Trophoblast cell (in vitro differentiated cells and primary cell): Measurements from ENCODE around the gene KRTAP10-5.
"Not testable (repeated sequence)": the region's sequence is repeated elsewhere in the genome, so short reads cannot be mapped to it uniquely, and the experiment has no call there.

Experiments
- DNase-seq, 2 donors: peaks; one replicate each; pipeline ENCODE4 v3.0.0-alpha.2; 2016
- H2AFZ ChIP-seq: 2 replicates; pipeline ENCODE4 v1.6.1; 2013; ENCODE audit warnings: low read length, moderate library complexity, mild to moderate bottlenecking; ENCODE audit not compliant: insufficient read depth, poor library complexity
- H2AK5ac ChIP-seq: 2 replicates; pipeline ENCODE4 v1.6.1; 2013; ENCODE audit warnings: mild to moderate bottlenecking, low read length
- H2BK120ac ChIP-seq: 2 replicates; pipeline ENCODE4 v1.6.1; 2013; ENCODE audit warnings: low read length, mild to moderate bottlenecking, moderate library complexity; ENCODE audit not compliant: insufficient read depth, poor library complexity
- H2BK12ac ChIP-seq: 2 replicates; pipeline ENCODE4 v1.6.1; 2013; ENCODE audit warnings: mild to moderate bottlenecking, low read length, moderate library complexity
- H2BK5ac ChIP-seq: 2 replicates; pipeline ENCODE4 v1.6.1; 2013; ENCODE audit warnings: low read length, low read depth, moderate library complexity, mild to moderate bottlenecking; ENCODE audit not compliant: poor library complexity
- H3K14ac ChIP-seq: 2 replicates; pipeline ENCODE4 v1.6.1; 2013; ENCODE audit warnings: mild to moderate bottlenecking, low read length
- H3K18ac ChIP-seq: 2 replicates; pipeline ENCODE4 v1.6.1; 2013; ENCODE audit warnings: mild to moderate bottlenecking, low read length
- H3K23ac ChIP-seq: 2 replicates; pipeline ENCODE4 v1.6.1; 2013; ENCODE audit warnings: low read length
- H3K27ac ChIP-seq: 2 replicates; pipeline ENCODE4 v1.5.1; 2013; ENCODE audit warnings: low read depth, mild to moderate bottlenecking, inconsistent platforms, low read length, moderate library complexity
- H3K27me3 ChIP-seq: 2 replicates; pipeline ENCODE4 v1.6.1; 2013; ENCODE audit warnings: inconsistent platforms, mild to moderate bottlenecking, low read length, moderate library complexity; ENCODE audit not compliant: insufficient read depth
- H3K36me3 ChIP-seq, 2 experiments: 1 replicate in 1 of 2; 2 replicates in 1 of 2; pipeline ENCODE4 v1.6.1; 2013; ENCODE audit warnings: low read length in 2 of 2, mild to moderate bottlenecking in 2 of 2, moderate library complexity in 1 of 2; ENCODE audit not compliant: insufficient read depth in 2 of 2, control insufficient read depth in 1 of 2
- H3K4ac ChIP-seq: 2 replicates; pipeline ENCODE4 v1.6.1; 2013; ENCODE audit warnings: low read depth, mild to moderate bottlenecking, low read length, moderate library complexity
- H3K4me1 ChIP-seq, 2 experiments: 1 replicate in 1 of 2; 2 replicates in 1 of 2; pipeline ENCODE4 v1.6.1; 2013; ENCODE audit warnings: low read length in 2 of 2, mild to moderate bottlenecking in 2 of 2, moderate library complexity in 1 of 2; ENCODE audit not compliant: insufficient read depth in 2 of 2, control insufficient read depth in 1 of 2
- H3K4me2 ChIP-seq: 2 replicates; pipeline ENCODE4 v1.6.1; 2013; ENCODE audit warnings: inconsistent platforms, mild to moderate bottlenecking, low read length, moderate library complexity
- H3K4me3 ChIP-seq: 2 replicates; pipeline ENCODE4 v1.5.1; 2013; ENCODE audit warnings: mild to moderate bottlenecking, low read depth, low read length, inconsistent platforms
- H3K79me1 ChIP-seq: one replicate; pipeline ENCODE4 v1.6.1; 2013; ENCODE audit warnings: low read length
- H3K79me2 ChIP-seq: 2 replicates; pipeline ENCODE4 v1.6.1; 2013; ENCODE audit warnings: low read length, mild to moderate bottlenecking; ENCODE audit not compliant: control insufficient read depth, insufficient read depth, poor library complexity
- H3K9ac ChIP-seq: 2 replicates; pipeline ENCODE4 v1.6.1; 2013; ENCODE audit warnings: mild to moderate bottlenecking, low read length
- H3K9me3 ChIP-seq: 2 replicates; pipeline ENCODE4 v1.6.1; 2013; ENCODE audit warnings: low read depth, mild to moderate bottlenecking, control low read depth, inconsistent platforms, low read length; ENCODE audit not compliant: insufficient read depth
- H4K12ac ChIP-seq: 2 replicates; pipeline ENCODE4 v1.6.1; 2013; ENCODE audit warnings: low read depth, mild to moderate bottlenecking, low read length, moderate library complexity
- H4K8ac ChIP-seq: 2 replicates; pipeline ENCODE4 v1.6.1; 2013; ENCODE audit warnings: low read depth, mild to moderate bottlenecking, low read length, moderate library complexity
- H4K91ac ChIP-seq: one replicate; pipeline ENCODE4 v1.6.1; 2013; ENCODE audit warnings: low read depth, mild to moderate bottlenecking, low read length, moderate library complexity
- WGBS: extraction: QIAGEN DNeasy Blood & Tissue Kit; methylation state at CpG from one replicate; pipeline ENCODE4 v1.1.7; 2013; ENCODE audit warnings: missing lambda C conversion rate; ENCODE audit not compliant: insufficient read length, insufficient coverage; ENCODE audit errors: extremely low coverage; 5-methylcytosine and 5-hydroxymethylcytosine counted together

KRTAP10-5 gene

DNA sequence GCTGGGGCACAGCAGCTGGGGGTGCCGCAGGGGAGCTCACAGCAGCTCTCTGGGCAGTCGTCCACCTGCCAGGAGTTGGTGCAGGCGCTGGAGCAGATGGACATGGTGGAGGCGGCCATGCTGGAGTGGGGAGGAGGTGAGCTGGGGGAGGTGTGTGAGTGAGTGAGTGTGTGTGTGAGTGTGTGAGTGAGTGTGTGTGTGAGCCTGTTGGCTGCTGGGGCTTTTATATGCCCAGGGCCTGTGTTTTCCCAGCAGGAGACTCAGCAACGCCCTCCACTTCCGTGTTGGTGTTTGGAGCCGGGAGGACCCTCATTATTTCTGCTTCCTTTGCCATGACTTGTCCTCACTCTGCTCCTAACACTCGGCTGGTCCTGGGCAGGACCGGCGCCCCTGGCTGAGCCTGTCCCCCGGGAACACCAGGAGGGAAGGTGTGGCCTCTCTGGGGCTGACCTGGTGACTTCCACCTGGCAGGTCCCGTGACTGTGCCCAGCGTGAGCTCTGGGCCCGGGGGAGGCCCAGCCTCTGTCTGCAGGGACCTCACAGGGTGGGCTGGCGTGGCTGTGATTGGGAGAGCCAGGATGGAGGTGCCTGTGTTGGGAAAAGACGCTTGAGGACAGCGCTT lies 29.0 kb downstream of the KRTAP10-5 start, which contains the start of gene KRTAP10-2:
KRTAP10-2 (minus strand) TSS at position 166 of the 622 bp plus-strand sequence; CDS start at position 119, 47 bp downstream.
- Histone ChIP-seq H3K79me1 (peaks cover 11% of the 10 kb centered on the region), H2BK120ac (no peak within 1 kb of the TSS), H3K79me2 (no peaks in the 10 kb centered on the region), H3K27ac (no peak within 1 kb of the TSS), H4K8ac (no peak within 1 kb of the TSS), H3K36me3 (peaks cover 0 to 2% of the 10 kb centered on the region in 2 experiments), H2BK12ac (peak within 1 kb of the TSS; percentile 16), H4K91ac (peak within 1 kb of the TSS; percentile 44), H2AK5ac (no peak within 1 kb of the TSS), H3K4ac (no peak within 1 kb of the TSS), H3K27me3 (no peaks in the 10 kb centered on the region), H3K4me2 (no peak within 1 kb of the TSS), H3K14ac (no peak within 1 kb of the TSS), H3K9ac (no peak within 1 kb of the TSS), H3K4me1 (peaks cover 0 to 10% of the 10 kb centered on the region in 2 experiments), H2AFZ (no peak within 1 kb of the TSS), H3K23ac (no peak within 1 kb of the TSS), H3K18ac (no peak within 1 kb of the TSS), H4K12ac (no peak within 1 kb of the TSS), H3K4me3 (no peak within 1 kb of the TSS), H2BK5ac (no peak within 1 kb of the TSS), H3K9me3 (peaks cover 8% of the 10 kb centered on the region)
- no peak for DNase-seq
- WGBS: no CpG with 5 or more reads among the region's 17 CpGs

DNA sequence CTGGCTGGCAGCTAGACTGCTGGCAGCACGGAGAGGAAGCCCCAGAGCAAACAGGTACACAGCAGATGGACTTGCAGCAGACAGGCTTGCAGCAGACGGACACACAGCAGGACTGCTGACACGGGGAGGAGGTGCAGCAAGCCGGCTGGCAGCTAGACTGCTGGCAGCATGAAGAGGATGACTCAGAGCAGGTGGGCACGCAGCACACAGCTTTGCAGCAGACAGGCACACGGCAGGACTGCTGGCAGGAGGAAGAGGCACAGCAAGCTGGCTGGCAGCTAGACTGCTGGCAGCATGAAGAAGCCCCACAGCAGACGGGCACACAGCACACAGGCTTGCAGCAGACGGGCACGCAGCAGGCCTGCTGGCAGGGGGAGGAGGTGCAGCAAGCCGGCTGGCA lies 29.6 kb downstream of the KRTAP10-5 start:
- Histone ChIP-seq H3K4me1 (peaks cover 0 to 10% of the 10 kb centered on the region in 2 experiments), H4K8ac (no peak overlapping the region), H2BK120ac (no peak overlapping the region), H3K9ac (no peak overlapping the region), H2BK5ac (no peak overlapping the region), H3K4ac (no peak overlapping the region), H2BK12ac (no peak overlapping the region), H3K79me1 (peaks cover 11% of the 10 kb centered on the region), H2AFZ (no peak overlapping the region), H3K36me3 (peaks cover 0 to 2% of the 10 kb centered on the region in 2 experiments), H4K12ac (no peak overlapping the region), H4K91ac (no peak overlapping the region), H3K4me2 (no peak overlapping the region), H3K18ac (no peak overlapping the region), H3K27ac (no peak overlapping the region), H3K14ac (no peak overlapping the region), H3K23ac (no peak overlapping the region), H3K9me3 (peaks cover 8% of the 10 kb centered on the region), H3K79me2 (no peaks in the 10 kb centered on the region), H3K4me3 (no peak overlapping the region), H2AK5ac (no peak overlapping the region), H3K27me3 (no peaks in the 10 kb centered on the region)
- no CpG with 5 or more reads among the region's 10 CpGs for WGBS
- no peak for DNase-seq

DNA sequence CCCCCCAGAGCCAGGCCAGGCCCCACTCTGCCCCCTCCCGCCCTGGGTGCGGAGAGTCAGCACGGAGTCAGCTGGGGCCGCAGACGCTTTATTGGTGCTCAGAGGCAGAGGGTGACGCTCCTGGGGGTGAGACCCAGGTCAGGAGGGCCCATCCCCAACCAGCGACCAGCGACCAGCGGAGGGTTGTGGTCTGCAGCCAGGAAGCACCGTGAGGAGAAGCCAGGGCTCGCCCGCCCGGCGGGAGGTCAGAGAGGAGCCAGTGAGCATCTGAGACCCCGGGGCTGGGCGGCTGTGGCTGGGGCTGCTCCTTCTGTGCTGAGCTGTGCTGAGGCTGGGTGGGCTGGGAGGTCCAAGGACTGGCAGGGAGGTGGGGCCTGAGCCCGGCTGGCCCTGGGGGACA lies 30.1 kb downstream of the KRTAP10-5 start:
- not testable (repeated sequence) for H3K4me3 ChIP-seq, H3K27me3 ChIP-seq, H2BK120ac ChIP-seq, H2AK5ac ChIP-seq, H3K9me3 ChIP-seq, H4K8ac ChIP-seq, H2BK12ac ChIP-seq, H3K79me2 ChIP-seq, H3K4ac ChIP-seq, H3K14ac ChIP-seq, H3K27ac ChIP-seq, H3K9ac ChIP-seq, H3K36me3 ChIP-seq, H3K23ac ChIP-seq, H2AFZ ChIP-seq, H4K12ac ChIP-seq, DNase-seq, H3K18ac ChIP-seq, H2BK5ac ChIP-seq, H3K4me2 ChIP-seq
- peaks cover 0 to 10% of the 10 kb centered on the region in 2 experiments for H3K4me1 ChIP-seq
- peak overlapping the region; percentile 44 for H4K91ac ChIP-seq
- H3K79me1 ChIP-seq: peaks cover 11% of the 10 kb centered on the region
- WGBS: no CpG with 5 or more reads among the region's 17 CpGs

DNA sequence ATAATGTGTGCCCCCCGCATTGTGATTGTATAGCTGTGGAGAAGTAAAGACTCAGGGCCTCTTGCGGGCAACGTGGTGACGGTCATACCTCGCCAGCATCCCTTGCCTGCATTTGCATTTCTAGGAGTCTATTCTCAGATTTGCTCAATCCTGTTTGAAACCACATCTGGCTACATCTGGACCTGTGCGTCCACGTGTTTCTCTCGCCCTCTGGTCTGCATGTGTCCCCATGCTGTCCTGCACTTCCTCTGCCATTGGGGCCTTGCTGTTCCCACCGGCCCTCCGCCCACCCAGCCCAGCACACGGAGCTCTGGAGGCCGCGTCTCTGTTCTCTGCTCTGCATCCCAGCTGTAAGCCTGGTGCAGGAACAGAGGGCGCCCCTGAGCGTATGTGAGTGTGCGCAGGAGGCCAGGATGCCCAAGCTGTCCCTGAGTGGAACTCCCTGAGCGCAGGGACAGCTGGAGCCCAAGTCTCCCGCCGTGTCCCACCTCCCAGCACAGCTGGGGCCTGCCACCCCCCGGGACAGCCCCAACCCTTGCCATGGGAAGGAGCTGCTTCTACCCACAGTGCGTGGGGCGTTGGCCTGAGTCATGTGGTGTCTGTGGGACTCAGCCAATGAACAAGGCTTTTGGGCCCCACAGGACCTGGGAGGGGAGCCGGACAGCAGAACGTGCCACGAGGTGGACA lies 30.7 kb downstream of the KRTAP10-5 start:
- Histone ChIP-seq H3K36me3 (peaks cover 0 to 2% of the 10 kb centered on the region in 2 experiments), H3K27ac (no peak overlapping the region), H3K4me1 (peaks cover 0 to 10% of the 10 kb centered on the region in 2 experiments), H3K79me1 (peaks cover 11% of the 10 kb centered on the region), H3K4me3 (no peak overlapping the region), H3K9ac (no peak overlapping the region), H3K14ac (no peak overlapping the region), H2BK120ac (no peak overlapping the region), H2AFZ (no peak overlapping the region), H3K27me3 (no peaks in the 10 kb centered on the region), H3K18ac (no peak overlapping the region), H4K91ac (peak overlapping the region; percentile 44), H3K9me3 (peaks cover 8% of the 10 kb centered on the region), H2BK5ac (no peak overlapping the region), H3K4ac (no peak overlapping the region), H3K79me2 (no peaks in the 10 kb centered on the region), H3K23ac (no peak overlapping the region), H2AK5ac (no peak overlapping the region), H4K8ac (no peak overlapping the region), H3K4me2 (no peak overlapping the region), H4K12ac (no peak overlapping the region), H2BK12ac (peak overlapping the region; percentile 10)
- DNase-seq: no peak
- no CpG with 5 or more reads among the region's 25 CpGs for WGBS
